HEK293 (cell line): ENCODE results near the gene SLC25A25.

Experiments
- CTCF ChIA-PET: fragments of 350-600 bp; formaldehyde crosslinking; extraction: SDS; loops from one replicate; lab custom pipeline; 2021; ENCODE audit warnings: antibody characterized with exemption; lab: Yijun Ruan, JAX
- POLR2A ChIA-PET: fragments of 300-600 bp; formaldehyde crosslinking; extraction: SDS; loops from one replicate; lab custom pipeline; 2020; ENCODE audit warnings: antibody characterized with exemption, inconsistent platforms; lab: Yijun Ruan, JAX
- H3K27ac ChIP-seq: fragments of 200-500 bp; sonication (Bioruptor generic); 2 replicates; pipeline ENCODE4 v1.5.1; 2014; ENCODE audit warnings: low read depth, low read length, control low read depth, inconsistent platforms; ENCODE audit errors: extremely low read depth
- H3K36me3 ChIP-seq, 2 experiments: fragments of 200-500 bp in 1 of 2; sonication (Bioruptor generic) in 1 of 2; 1 replicate in 1 of 2; 2 replicates in 1 of 2; pipeline ENCODE4 v1.5.1; 2014 to 2017; ENCODE audit warnings: inconsistent platforms in 2 of 2, low read length in 2 of 2; ENCODE audit not compliant: control insufficient read depth in 2 of 2, insufficient read depth in 1 of 2
- H3K4me1 ChIP-seq: fragments of 200-500 bp; sonication (Bioruptor generic); 2 replicates; pipeline ENCODE4 v1.5.1; 2014; ENCODE audit warnings: mild to moderate bottlenecking, low read length, inconsistent platforms; ENCODE audit not compliant: control insufficient read depth, insufficient read depth
- H3K4me3 ChIP-seq: 2 replicates; pipeline ENCODE4 v1.5.1; 2011; ENCODE audit warnings: low read depth, mild to moderate bottlenecking, control low read depth, low read length, moderate library complexity
- H3K9me3 ChIP-seq: fragments of 200-500 bp; sonication (Bioruptor generic); 2 replicates; pipeline ENCODE4 v1.5.1; 2014; ENCODE audit warnings: low read depth, low read length, inconsistent platforms; ENCODE audit not compliant: control insufficient read depth, insufficient read depth
- BCL11A ChIP-seq: fragments of 450-650 bp; formaldehyde crosslinking; IDR thresholded peaks from 2 replicates; pipeline ENCODE4 v1.5.1; 2016; ENCODE audit warnings: low read depth, missing biosample characterization, missing genetic modification characterization
- CTCF ChIP-seq: fragments of 450-650 bp; formaldehyde crosslinking; IDR thresholded peaks from 2 replicates; pipeline ENCODE4 v1.5.1; 2016; ENCODE audit warnings: missing biosample characterization, missing genetic modification characterization
- MZF1 ChIP-seq: fragments of 450-650 bp; formaldehyde crosslinking; IDR thresholded peaks from 2 replicates; pipeline ENCODE4 v1.5.1; 2017; ENCODE audit warnings: missing biosample characterization, missing genetic modification characterization, borderline replicate concordance
- OSR2 ChIP-seq: fragments of 450-650 bp; formaldehyde crosslinking; IDR thresholded peaks from 2 replicates; pipeline ENCODE4 v1.5.1; 2016; ENCODE audit warnings: missing biosample characterization, missing genetic modification characterization
- PRDM6 ChIP-seq: fragments of 450-650 bp; formaldehyde crosslinking; IDR thresholded peaks from 2 replicates; pipeline ENCODE4 v1.5.1; 2017; ENCODE audit warnings: missing biosample characterization, missing genetic modification characterization
- RBAK ChIP-seq: fragments of 450-650 bp; formaldehyde crosslinking; IDR thresholded peaks from 2 replicates; pipeline ENCODE4 v1.5.1; 2016; ENCODE audit warnings: missing biosample characterization, missing genetic modification characterization
- ZBTB20 ChIP-seq: fragments of 450-650 bp; formaldehyde crosslinking; IDR thresholded peaks from 2 replicates; pipeline ENCODE4 v1.5.1; 2016; ENCODE audit warnings: missing biosample characterization, missing genetic modification characterization
- ZBTB7A ChIP-seq: fragments of 450-650 bp; formaldehyde crosslinking; IDR thresholded peaks from 2 replicates; pipeline ENCODE4 v1.5.1; 2016; ENCODE audit warnings: low read depth, missing biosample characterization, missing genetic modification characterization
- ZFP69B ChIP-seq: fragments of 450-650 bp; formaldehyde crosslinking; IDR thresholded peaks from 2 replicates; pipeline ENCODE4 v1.5.1; 2016; ENCODE audit warnings: missing biosample characterization, missing genetic modification characterization
- ZNF112 ChIP-seq: fragments of 450-650 bp; formaldehyde crosslinking; IDR thresholded peaks from 2 replicates; pipeline ENCODE4 v1.5.0; 2017; ENCODE audit warnings: missing biosample characterization, missing genetic modification characterization
- ZNF148 ChIP-seq: fragments of 450-650 bp; formaldehyde crosslinking; IDR thresholded peaks from 2 replicates; pipeline ENCODE4 v1.5.0; 2017; ENCODE audit warnings: missing biosample characterization, missing genetic modification characterization, borderline replicate concordance
- ZNF2 ChIP-seq: fragments of 450-650 bp; formaldehyde crosslinking; IDR thresholded peaks from 2 replicates; pipeline ENCODE4 v1.5.1; 2016; ENCODE audit warnings: missing biosample characterization, missing genetic modification characterization
- ZNF280C ChIP-seq: fragments of 450-650 bp; formaldehyde crosslinking; IDR thresholded peaks from 2 replicates; pipeline ENCODE4 v1.5.1; 2016; ENCODE audit warnings: missing biosample characterization, missing genetic modification characterization
- ZNF324 ChIP-seq: fragments of 450-650 bp; formaldehyde crosslinking; IDR thresholded peaks from 2 replicates; pipeline ENCODE4 v1.5.1; 2016; ENCODE audit warnings: missing biosample characterization, missing genetic modification characterization
- ZNF416 ChIP-seq: fragments of 450-650 bp; formaldehyde crosslinking; IDR thresholded peaks from 2 replicates; pipeline ENCODE4 v1.5.1; 2016; ENCODE audit warnings: missing biosample characterization, missing genetic modification characterization
- ZNF530 ChIP-seq: fragments of 450-650 bp; formaldehyde crosslinking; IDR thresholded peaks from 2 replicates; pipeline ENCODE4 v1.5.1; 2016; ENCODE audit warnings: low read depth, missing biosample characterization, missing genetic modification characterization
- ZNF555 ChIP-seq: fragments of 450-650 bp; formaldehyde crosslinking; conservative IDR thresholded peaks from 2 replicates; pipeline ENCODE4 v1.5.1; 2017; ENCODE audit warnings: missing biosample characterization, mild to moderate bottlenecking, missing genetic modification characterization, inconsistent platforms
- ZNF707 ChIP-seq: fragments of 450-650 bp; formaldehyde crosslinking; IDR thresholded peaks from 2 replicates; pipeline ENCODE4 v1.5.1; 2016; ENCODE audit warnings: missing biosample characterization, missing genetic modification characterization
- ZNF837 ChIP-seq: fragments of 450-650 bp; formaldehyde crosslinking; IDR thresholded peaks from 2 replicates; pipeline ENCODE4 v1.5.1; 2016; ENCODE audit warnings: missing biosample characterization, missing genetic modification characterization
- TF ChIP-seq, protein P1 (sequence below): fragments of 450-650 bp; formaldehyde crosslinking; IDR thresholded peaks from 2 replicates; pipeline ENCODE4 v1.5.1; 2016; ENCODE audit warnings: missing biosample characterization, missing genetic modification characterization
- TF ChIP-seq, protein P2 (sequence below): fragments of 450-650 bp; formaldehyde crosslinking; IDR thresholded peaks from 2 replicates; pipeline ENCODE4 v1.5.1; 2017; ENCODE audit warnings: missing biosample characterization, missing genetic modification characterization

Gene SLC25A25

GRCh38 chr9:128142596-128142995 is 74.6 kb downstream of the SLC25A25 start (continued):
- TF ChIP-seq ZNF555 (tag by site-specific recombination) (no peak), ZNF280C (tag by site-specific recombination) (no peak), MZF1 (tag by site-specific recombination) (no peak), ZNF707 (tag by site-specific recombination) (no peak)
- TF ChIP-seq, protein P1, sequence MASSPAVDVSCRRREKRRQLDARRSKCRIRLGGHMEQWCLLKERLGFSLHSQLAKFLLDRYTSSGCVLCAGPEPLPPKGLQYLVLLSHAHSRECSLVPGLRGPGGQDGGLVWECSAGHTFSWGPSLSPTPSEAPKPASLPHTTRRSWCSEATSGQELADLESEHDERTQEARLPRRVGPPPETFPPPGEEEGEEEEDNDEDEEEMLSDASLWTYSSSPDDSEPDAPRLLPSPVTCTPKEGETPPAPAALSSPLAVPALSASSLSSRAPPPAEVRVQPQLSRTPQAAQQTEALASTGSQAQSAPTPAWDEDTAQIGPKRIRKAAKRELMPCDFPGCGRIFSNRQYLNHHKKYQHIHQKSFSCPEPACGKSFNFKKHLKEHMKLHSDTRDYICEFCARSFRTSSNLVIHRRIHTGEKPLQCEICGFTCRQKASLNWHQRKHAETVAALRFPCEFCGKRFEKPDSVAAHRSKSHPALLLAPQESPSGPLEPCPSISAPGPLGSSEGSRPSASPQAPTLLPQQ (tag by site-specific recombination), result no peak

DNA sequence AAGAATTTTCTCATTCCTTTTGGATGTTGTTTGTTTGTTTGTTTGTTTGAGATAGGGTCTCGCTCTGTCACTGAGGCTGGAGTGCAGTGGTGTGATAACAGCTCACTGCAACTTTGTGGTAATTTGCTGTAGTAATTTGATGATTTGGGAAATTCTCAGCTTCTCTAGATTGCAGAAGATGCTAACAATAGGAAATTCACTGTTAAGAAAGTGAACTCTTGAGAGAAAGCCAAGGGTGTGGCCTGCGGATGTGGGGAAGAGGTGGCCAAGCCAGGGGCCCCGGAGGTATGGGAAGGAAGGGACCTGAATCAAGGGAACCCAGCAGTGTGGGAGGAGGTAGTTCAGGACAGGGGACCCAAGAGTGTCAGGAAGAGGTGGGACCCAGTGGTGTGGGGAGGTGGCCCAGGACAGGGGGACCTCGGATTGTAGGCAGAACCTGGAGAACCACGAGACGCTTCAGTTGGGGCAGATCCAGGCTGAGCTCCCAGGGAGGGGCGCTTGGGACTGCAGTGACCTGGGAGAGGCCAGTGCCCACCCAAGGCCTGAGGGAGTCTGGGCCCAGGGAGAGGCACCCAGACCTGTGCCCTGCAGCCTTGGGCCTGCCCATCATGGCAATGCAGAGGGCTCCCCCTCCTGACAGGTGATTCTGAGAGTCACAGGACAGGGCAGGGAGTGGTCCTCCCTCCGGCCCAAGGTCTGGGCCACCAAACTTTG is 75.7 kb downstream of the SLC25A25 start:
- Histone ChIP-seq H3K36me3 (no peaks in the 10 kb centered on the region), H3K4me3 (no peak overlapping the region), H3K27ac (no peak overlapping the region), H3K4me1 (no peaks in the 10 kb centered on the region), H3K9me3 (no peaks in the 10 kb centered on the region)
- POLR2A ChIA-PET, result interaction anchor here (0.9 to 1.3 kb wide), 2 partner anchors 15 to 16 kb away, joined by 4 read pairs; partner anchors contain the start of gene BBLN
- CTCF ChIA-PET, result interaction anchor here (0.6 to 2.3 kb wide), 4 partner anchors 15 to 1437 kb away, joined by 3 to 14 read pairs (median 4); no protein-coding TSS in a partner anchor
- no peak for TF ChIP-seq ZBTB20
- TF ChIP-seq RBAK (tag by site-specific recombination), result no peak
- no peak for TF ChIP-seq ZNF416
- no peak for TF ChIP-seq ZFP69B
- TF ChIP-seq ZNF324 (tag by site-specific recombination), result no peak
- no peak for TF ChIP-seq PRDM6 (tag by site-specific recombination)
- TF ChIP-seq CTCF (tag by site-specific recombination), result no peak
- no peak for TF ChIP-seq ZNF2 (tag by site-specific recombination)
- TF ChIP-seq, protein P2, sequence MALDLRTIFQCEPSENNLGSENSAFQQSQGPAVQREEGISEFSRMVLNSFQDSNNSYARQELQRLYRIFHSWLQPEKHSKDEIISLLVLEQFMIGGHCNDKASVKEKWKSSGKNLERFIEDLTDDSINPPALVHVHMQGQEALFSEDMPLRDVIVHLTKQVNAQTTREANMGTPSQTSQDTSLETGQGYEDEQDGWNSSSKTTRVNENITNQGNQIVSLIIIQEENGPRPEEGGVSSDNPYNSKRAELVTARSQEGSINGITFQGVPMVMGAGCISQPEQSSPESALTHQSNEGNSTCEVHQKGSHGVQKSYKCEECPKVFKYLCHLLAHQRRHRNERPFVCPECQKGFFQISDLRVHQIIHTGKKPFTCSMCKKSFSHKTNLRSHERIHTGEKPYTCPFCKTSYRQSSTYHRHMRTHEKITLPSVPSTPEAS (tag by site-specific recombination), result no peak
- no peak for TF ChIP-seq ZNF530 (tag by site-specific recombination)
- TF ChIP-seq OSR2 (tag by site-specific recombination), result no peak
- TF ChIP-seq ZNF837, result no peak
- no peak for TF ChIP-seq ZNF112 (tag by site-specific recombination)
- TF ChIP-seq BCL11A, result no peak
- TF ChIP-seq ZBTB7A (tag by site-specific recombination), result no peak
- TF ChIP-seq ZNF148 (tag by site-specific recombination), result no peak
